NCI-H748 (cell line): ENCODE results near the gene NTPCR.
A peak's percentile ranks its signal among the peaks of the same experiment; 100 is the strongest.

Experiments used
- DNase-seq: peaks from one replicate; lab custom pipeline; 2025; ENCODE audit not compliant: unreplicated experiment; lab: John Stamatoyannopoulos, UW

The NTPCR gene

GRCh38 chr1:233005156-233005555, 54.7 kb downstream of the NTPCR start:
- peak; percentile 84 for DNase-seq

- peak; percentile 59 for DNase-seq
Measured at GRCh38 chr1:233005703-233006102, 55.3 kb downstream of the NTPCR start.

DNA sequence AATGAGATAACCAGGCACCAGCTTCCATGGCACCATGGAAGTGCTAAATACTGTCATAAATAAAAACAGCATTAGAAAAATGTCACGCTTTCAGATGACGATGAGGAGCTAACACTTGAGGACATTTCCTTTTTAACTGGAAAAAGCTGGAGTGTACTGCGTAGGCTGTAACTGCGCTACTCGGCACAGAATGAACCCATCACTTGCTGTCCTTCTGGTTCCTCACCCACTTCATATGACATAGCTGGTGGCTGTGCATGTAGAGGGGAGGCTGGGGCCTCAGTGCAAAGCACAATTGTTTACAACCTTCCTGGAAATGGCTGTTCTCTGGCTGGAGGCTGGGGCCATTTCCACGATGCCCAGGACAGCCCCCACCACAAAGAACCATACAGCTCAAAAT, 55.7 kb downstream of the NTPCR start:
- no peak for DNase-seq

- peak; percentile 36 for DNase-seq
Measured at GRCh38 chr1:233006541-233006973, 56.1 kb downstream of the NTPCR start.

- DNase-seq: no peak
Measured at GRCh38 chr1:233010146-233010545, 59.7 kb downstream of the NTPCR start.

- DNase-seq: no peak
Measured at GRCh38 chr1:233012021-233012420, 61.6 kb downstream of the NTPCR start.

GRCh38 chr1:233015965-233016364, 65.6 kb downstream of the NTPCR start:
- no peak for DNase-seq

DNA sequence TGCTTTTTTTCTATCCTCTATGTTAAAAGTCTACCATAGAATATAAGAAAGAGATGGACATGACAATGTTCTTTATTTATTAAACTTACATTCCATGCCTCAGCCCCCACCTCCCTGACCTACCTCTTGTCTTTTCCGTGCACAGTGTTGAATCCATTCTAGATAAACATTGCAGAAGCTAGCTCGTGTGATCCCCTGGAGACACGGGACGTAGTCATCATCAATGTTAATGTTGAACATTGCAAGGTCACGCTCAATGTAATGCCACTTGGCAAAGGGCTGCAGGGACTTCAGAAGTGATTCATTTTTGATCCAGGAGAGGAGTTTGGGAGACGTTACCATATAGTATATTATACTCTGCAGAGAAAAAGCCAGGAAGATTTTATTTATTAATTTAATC, 66.4 kb downstream of the NTPCR start:
- no peak for DNase-seq

GRCh38 chr1:233019083-233019482, 68.7 kb downstream of the NTPCR start:
- DNase-seq: no peak

DNA sequence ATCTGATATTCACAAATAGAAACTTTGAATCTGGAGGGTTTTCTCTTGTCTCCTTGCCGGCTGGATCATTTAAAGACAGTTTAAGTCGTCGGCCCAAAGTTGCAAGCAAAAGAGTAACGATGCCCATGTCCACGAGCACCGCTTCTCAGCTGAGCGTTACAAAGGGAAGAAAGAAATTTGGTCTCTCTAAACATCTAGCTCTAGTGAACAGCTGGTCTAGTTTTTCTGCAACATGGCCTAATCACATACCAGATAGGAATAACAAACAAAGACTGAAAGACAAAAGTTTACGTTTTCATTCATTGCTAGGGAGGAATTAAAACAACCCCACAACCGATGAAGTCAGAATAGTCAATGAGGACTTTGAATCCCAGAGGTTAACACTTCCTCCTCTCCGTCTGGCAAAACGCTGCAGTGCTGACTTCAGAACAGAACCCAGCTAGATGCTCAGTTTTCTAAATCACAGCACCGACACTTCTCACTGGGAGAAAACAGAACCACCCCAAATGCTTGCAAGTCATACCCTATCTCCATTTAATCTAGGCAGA, 69.4 kb downstream of the NTPCR start:
- no peak for DNase-seq

DNA sequence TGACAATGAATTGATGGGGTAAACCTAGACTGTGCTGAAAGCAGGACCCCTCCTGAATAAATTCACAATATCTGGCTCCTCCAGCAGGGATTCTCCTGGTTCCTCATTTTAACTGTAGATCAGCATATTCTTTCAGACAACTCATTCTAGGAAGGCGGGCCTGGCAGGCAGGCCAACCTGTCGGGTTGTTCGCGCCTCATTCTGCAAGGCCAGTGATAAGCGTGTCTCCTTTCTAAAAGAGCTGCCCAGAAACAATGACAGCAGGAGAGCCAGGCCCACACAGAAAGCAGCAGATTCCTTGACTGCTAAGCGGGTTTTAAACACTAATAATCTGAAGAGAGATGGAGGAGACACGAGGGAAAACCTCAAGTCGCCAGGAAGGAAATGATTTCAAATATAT, 70.0 kb downstream of the NTPCR start:
- DNase-seq: no peak

DNA sequence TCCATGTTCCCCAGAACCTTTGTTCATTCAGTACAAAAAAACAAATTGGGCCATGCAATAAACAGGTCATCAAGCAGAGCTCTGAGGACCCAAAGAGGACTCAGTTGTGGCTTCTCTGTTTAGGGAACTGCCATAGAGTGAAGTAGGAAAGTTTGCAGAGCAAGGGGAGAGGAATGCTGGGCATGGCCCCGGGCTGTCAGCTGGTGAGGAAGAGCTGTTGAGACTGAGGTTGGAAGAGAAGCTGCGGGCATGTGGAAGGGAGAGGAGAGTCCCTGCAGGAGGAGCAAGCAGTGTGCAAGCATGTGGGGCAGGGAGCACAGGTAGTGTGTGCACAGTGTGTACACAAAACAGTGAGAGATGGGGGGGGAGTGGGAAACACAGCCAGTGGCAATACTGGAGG, 71.8 kb downstream of the NTPCR start:
- no peak for DNase-seq

DNA sequence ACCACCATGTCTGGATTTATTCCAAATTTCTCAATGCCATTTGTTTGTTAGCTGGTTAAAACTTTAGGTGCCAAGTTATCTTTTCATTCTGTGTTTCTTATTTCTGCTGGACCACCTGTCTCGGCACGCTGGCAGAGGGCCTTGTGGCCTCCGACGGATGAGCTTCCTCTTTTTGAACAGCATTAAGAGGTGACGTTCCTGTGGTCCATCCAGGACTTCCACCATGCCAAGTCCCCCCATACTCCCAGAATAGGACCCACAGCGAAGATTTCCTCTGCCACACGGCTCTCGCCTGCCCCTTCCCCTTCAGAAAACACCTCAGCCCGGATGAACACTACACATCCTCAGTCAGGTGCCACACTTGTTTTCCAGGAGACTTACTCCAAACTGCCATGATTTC, 73.8 kb downstream of the NTPCR start:
- no peak for DNase-seq

- DNase-seq: peak; percentile 47
Measured at GRCh38 chr1:233025157-233025556, 74.7 kb downstream of the NTPCR start.

DNA sequence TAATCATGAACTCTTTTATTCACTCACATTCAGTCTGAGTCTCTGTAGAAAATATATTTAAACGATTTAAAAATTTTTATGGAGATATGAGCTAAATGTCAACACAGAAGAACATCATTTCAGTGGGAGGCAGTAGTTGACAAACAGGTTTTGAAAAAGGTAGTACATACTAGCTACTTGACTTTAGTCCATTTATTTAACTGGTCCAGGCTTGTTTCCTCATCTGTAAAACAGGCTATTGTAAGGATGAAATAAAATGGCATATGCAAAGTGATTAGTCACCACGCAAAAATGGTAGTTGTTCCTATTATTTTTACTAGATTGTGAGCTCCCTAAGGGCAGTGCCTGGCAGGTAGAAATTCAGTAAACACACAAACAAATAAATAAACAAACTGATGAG, 75.2 kb downstream of the NTPCR start:
- DNase-seq: peak; percentile 10

DNA sequence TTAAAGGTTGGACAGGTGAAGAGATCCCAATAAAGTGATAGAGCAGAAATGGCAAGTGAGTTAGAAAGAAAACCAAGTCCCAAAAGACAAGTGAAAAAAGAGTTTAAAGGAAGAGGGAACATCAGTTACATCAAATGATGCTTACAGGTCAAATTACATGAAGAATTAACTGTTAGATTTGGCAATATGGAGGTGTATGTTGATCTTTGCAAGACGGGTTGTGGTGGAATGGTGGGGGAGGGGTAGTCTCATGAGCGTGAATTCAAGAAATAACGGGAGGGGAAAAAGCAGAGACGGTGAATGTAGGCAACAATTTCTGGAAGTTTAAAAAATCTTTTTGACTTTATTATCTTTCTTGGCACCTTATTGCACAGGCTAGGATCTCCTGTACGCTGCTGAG, 76.6 kb downstream of the NTPCR start:
- DNase-seq: no peak

- no peak for DNase-seq
Measured at GRCh38 chr1:233031521-233031920, 81.1 kb downstream of the NTPCR start.

DNA sequence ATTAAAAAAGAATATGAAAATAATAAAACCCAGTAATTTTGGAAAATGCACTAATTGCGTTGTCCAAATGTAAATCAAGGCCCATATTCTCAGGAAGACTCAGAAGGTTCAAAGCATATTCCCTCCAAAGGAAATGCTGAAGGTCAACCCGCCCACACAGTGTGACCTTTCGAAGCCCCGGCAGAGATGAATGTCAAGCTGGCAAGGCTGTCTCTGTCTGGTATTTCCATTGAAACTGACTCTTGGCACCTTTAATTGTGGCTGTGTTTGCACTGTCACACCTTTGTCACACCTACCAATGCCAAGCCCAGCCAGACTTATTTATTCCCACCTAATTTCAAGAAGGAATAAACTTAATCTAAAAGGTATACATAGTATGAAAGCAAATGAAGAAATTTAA, 82.5 kb downstream of the NTPCR start:
- DNase-seq: no peak

GRCh38 chr1:233033361-233033760, 83.0 kb downstream of the NTPCR start:
- no peak for DNase-seq
